Keratinocyte (primary cell): ENCODE measurements around the gene SACM1L. TPM values are rescaled to one million over a fixed set of nuclear protein-coding genes. Genes with fewer than 3 reads are reported as not detected.

Experiments used
- DNase-seq: peaks from one replicate; pipeline ENCODE4 v3.0.0-alpha.2; 2011; ENCODE audit warnings: low read depth, missing footprints, low spot score
- FAIRE-seq: peaks from 2 replicates; lab custom pipeline; 2011; peaks lifted over from hg19 to GRCh38; lab: Jason Lieb, UNC
- H2AFZ ChIP-seq: 2 replicates; pipeline ENCODE4 v1.6.0; 2012; ENCODE audit warnings: low read length, control low read depth, inconsistent platforms; ENCODE audit not compliant: control insufficient read depth
- H3K27ac ChIP-seq: 2 replicates; pipeline ENCODE4 v1.5.1; 2011; ENCODE audit warnings: low read length; ENCODE audit not compliant: control insufficient read depth, insufficient read depth
- H3K27me3 ChIP-seq: 3 replicates; pipeline ENCODE4 v1.6.0; 2011; ENCODE audit warnings: low read length; ENCODE audit not compliant: control insufficient read depth, insufficient read depth; ENCODE audit errors: extremely low read depth
- H3K36me3 ChIP-seq, 2 experiments: 2 replicates in 1 of 2; 3 replicates in 1 of 2; pipeline ENCODE4 v1.5.1; 2011; ENCODE audit warnings: low read length in 2 of 2, mild to moderate bottlenecking in 1 of 2; ENCODE audit not compliant: control insufficient read depth in 2 of 2, insufficient read depth in 2 of 2; ENCODE audit errors: extremely low read depth in 1 of 2
- H3K4me1 ChIP-seq: 3 replicates; pipeline ENCODE4 v1.5.1; 2011; ENCODE audit warnings: low read length; ENCODE audit not compliant: control insufficient read depth, insufficient read depth; ENCODE audit errors: extremely low read depth
- H3K4me2 ChIP-seq: 3 replicates; pipeline ENCODE4 v1.6.0; 2011; ENCODE audit warnings: low read depth, low read length; ENCODE audit not compliant: control insufficient read depth, insufficient read depth; ENCODE audit errors: extremely low read depth
- H3K4me3 ChIP-seq, 3 experiments: fragments of 200-600 bp in 1 of 3; sonication (generic) in 1 of 3; 2 replicates in 2 of 3; 3 replicates in 1 of 3; pipeline ENCODE4 v1.5.1; 2011 to 2016; ENCODE audit warnings: low read length in 3 of 3, mild to moderate bottlenecking in 3 of 3, control low read depth in 2 of 3, inconsistent platforms in 1 of 3, low read depth in 1 of 3, mixed read lengths in 1 of 3, mixed run types in 1 of 3, moderate library complexity in 1 of 3; ENCODE audit not compliant: control insufficient read depth in 2 of 3, insufficient read depth in 2 of 3; ENCODE audit errors: extremely low read depth in 1 of 3
- H3K79me2 ChIP-seq: 2 replicates; pipeline ENCODE4 v1.6.0; 2012; ENCODE audit warnings: low read length; ENCODE audit not compliant: control insufficient read depth, insufficient read depth
- H3K9ac ChIP-seq: 3 replicates; pipeline ENCODE4 v1.6.0; 2011; ENCODE audit warnings: low read length; ENCODE audit not compliant: control insufficient read depth, insufficient read depth; ENCODE audit errors: extremely low read depth
- H3K9me1 ChIP-seq: 3 replicates; pipeline ENCODE4 v1.6.0; 2011; ENCODE audit warnings: low read length; ENCODE audit not compliant: control insufficient read depth, insufficient read depth; ENCODE audit errors: extremely low read depth
- H3K9me3 ChIP-seq: 2 replicates; pipeline ENCODE4 v1.5.1; 2012; ENCODE audit warnings: low read depth, low read length; ENCODE audit not compliant: control insufficient read depth
- H4K20me1 ChIP-seq: 3 replicates; pipeline ENCODE4 v1.6.0; 2011; ENCODE audit warnings: low read length; ENCODE audit not compliant: control insufficient read depth, insufficient read depth; ENCODE audit errors: extremely low read depth
- EZH2 ChIP-seq: IDR thresholded peaks from one replicate; pipeline ENCODE4 v1.6.1; 2012; ENCODE audit warnings: inconsistent platforms, mild to moderate bottlenecking, low read length, moderate library complexity
- dilution Hi-C: fragments of 300-500 bp; cut with MboI; formaldehyde crosslinking; loops from one replicate; pipeline ENCODE4 v1.7.0; 2020; ENCODE audit warnings: low sequenced_read_pairs; ENCODE audit not compliant: extremely low pct_ligation_motif_present
- polyA plus RNA-seq, 5 experiments: library from polyadenylated mRNA; depleted of rRNA in 3 of 5; stranded (reverse) in 3 of 5; stranded (forward) in 1 of 5; unstranded in 1 of 5; fragments of >200 nt; gene quantifications; 1 replicate in 1 of 5; 2 replicates in 3 of 5; 3 replicates in 1 of 5; pipeline versions ENCODE4 v1.2.1 to v1.2.3, GENCODE V29; 2011 to 2012; ENCODE audit warnings: missing spikeins in 2 of 5, low read depth in 1 of 5, low replicate concordance in 1 of 5
- TF ChIP-seq, protein P1 (sequence below), 3 experiments: IDR thresholded peaks in 1 of 3; conservative IDR thresholded peaks in 1 of 3; optimal IDR thresholded peaks in 1 of 3; 2 replicates in 2 of 3; 3 replicates in 1 of 3; pipeline versions ENCODE3 to v1.5.1; 2011; ENCODE audit warnings: low read length in 3 of 3, mild to moderate bottlenecking in 3 of 3, moderate library complexity in 2 of 3, control low read depth in 1 of 3, inconsistent platforms in 1 of 3; ENCODE audit not compliant: insufficient read depth in 2 of 3; ENCODE audit errors: extremely low read depth in 1 of 3

Gene SACM1L
- polyA plus RNA-seq, 1 donor (not counting 4 experiments of a cell fraction or from before 2014, with no cell fraction given), result 44.3 TPM

- no peak overlapping the region for H3K9ac ChIP-seq
- no peak overlapping the region for H3K27ac ChIP-seq
- H3K27me3 ChIP-seq, result no peaks in the 10 kb centered on the region
- H4K20me1 ChIP-seq, result no peaks in the 10 kb centered on the region
- no peaks in the 10 kb centered on the region for H3K9me3 ChIP-seq
- TF ChIP-seq, protein P1, sequence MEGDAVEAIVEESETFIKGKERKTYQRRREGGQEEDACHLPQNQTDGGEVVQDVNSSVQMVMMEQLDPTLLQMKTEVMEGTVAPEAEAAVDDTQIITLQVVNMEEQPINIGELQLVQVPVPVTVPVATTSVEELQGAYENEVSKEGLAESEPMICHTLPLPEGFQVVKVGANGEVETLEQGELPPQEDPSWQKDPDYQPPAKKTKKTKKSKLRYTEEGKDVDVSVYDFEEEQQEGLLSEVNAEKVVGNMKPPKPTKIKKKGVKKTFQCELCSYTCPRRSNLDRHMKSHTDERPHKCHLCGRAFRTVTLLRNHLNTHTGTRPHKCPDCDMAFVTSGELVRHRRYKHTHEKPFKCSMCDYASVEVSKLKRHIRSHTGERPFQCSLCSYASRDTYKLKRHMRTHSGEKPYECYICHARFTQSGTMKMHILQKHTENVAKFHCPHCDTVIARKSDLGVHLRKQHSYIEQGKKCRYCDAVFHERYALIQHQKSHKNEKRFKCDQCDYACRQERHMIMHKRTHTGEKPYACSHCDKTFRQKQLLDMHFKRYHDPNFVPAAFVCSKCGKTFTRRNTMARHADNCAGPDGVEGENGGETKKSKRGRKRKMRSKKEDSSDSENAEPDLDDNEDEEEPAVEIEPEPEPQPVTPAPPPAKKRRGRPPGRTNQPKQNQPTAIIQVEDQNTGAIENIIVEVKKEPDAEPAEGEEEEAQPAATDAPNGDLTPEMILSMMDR (optimal IDR thresholded peaks at IDR 0.05 in 1 of 3, IDR thresholded peaks at IDR 0.05 in 1 of 3, conservative IDR thresholded peaks at IDR 0.05 in 1 of 3; ENCODE audit: extremely low read depth in 1 of 3, insufficient read depth in 2 of 3, low read length in 3 of 3), result no peak
- no peak for TF ChIP-seq EZH2
- H3K79me2 ChIP-seq, result peaks cover 70% of the 10 kb centered on the region
- H3K9me1 ChIP-seq, result peaks cover 3% of the 10 kb centered on the region
- no peak overlapping the region for H2AFZ ChIP-seq
- peaks cover 0 to 12% of the 10 kb centered on the region in 2 experiments for H3K36me3 ChIP-seq
- DNase-seq, result no peak
- FAIRE-seq, result no peak
- H3K4me1 ChIP-seq, result peaks cover 6% of the 10 kb centered on the region
- dilution Hi-C loops, result no loop called here
- no peak overlapping the region for H3K4me3 ChIP-seq
- no peak overlapping the region for H3K4me2 ChIP-seq
These were observed 2.6 kb downstream of the SACM1L start for GRCh38 chr3:45691842-45692241.

GRCh38 chr3:45692866-45693265 lies 3.7 kb downstream of the SACM1L start:
- Histone ChIP-seq H3K36me3 (peaks cover 0 to 12% of the 10 kb centered on the region in 2 experiments), H3K79me2 (peaks cover 79% of the 10 kb centered on the region), H2AFZ (no peak overlapping the region), H3K4me1 (peaks cover 6% of the 10 kb centered on the region), H3K4me2 (no peak overlapping the region), H3K27ac (no peak overlapping the region), H3K9ac (no peak overlapping the region), H3K9me3 (no peaks in the 10 kb centered on the region), H3K9me1 (peaks cover 3% of the 10 kb centered on the region), H4K20me1 (no peaks in the 10 kb centered on the region), H3K27me3 (no peaks in the 10 kb centered on the region), H3K4me3 (no peak overlapping the region)
- no peak for DNase-seq
- dilution Hi-C loops, result no loop called here
- no peak for TF ChIP-seq EZH2
- TF ChIP-seq, protein P1 (optimal IDR thresholded peaks at IDR 0.05 in 1 of 3, IDR thresholded peaks at IDR 0.05 in 1 of 3, conservative IDR thresholded peaks at IDR 0.05 in 1 of 3; ENCODE audit: extremely low read depth in 1 of 3, insufficient read depth in 2 of 3, low read length in 3 of 3), result no peak
- FAIRE-seq, result no peak
